Left lung (tissue), 10 donors: ENCODE measurements around the gene GJB3. TPM values are rescaled to one million over a fixed set of nuclear protein-coding genes. Genes with fewer than 3 reads are reported as not detected.
"Not testable (repeated sequence)": the region's sequence is repeated elsewhere in the genome, so short reads cannot be mapped to it uniquely, and the experiment has no call there.

Experiments used
- ATAC-seq: fragments of 200-7000 bp; cut with Tn5 transposase; one replicate; pipeline ENCODE4 v1.9.1; 2020; ENCODE audit warnings: moderate library complexity
- DNase-seq, 4 donors: peaks; one replicate each; pipeline ENCODE4 v3.0.0-alpha.2; 2013 to 2020
- H3K27ac ChIP-seq, 2 donors: fragments of 200-600 bp; sonication (generic) in 1 of 2; one replicate each; pipeline versions ENCODE4 v1.5.0 to v1.8.0; 2020 to 2021
- H3K27me3 ChIP-seq, 2 donors: fragments of 200-600 bp; sonication (generic) in 1 of 2; one replicate each; pipeline versions ENCODE4 v1.5.0 to v1.8.0; 2020 to 2021
- H3K36me3 ChIP-seq, 2 donors: fragments of 200-600 bp; sonication (generic) in 1 of 2; one replicate each; pipeline versions ENCODE4 v1.5.0 to v1.8.0; 2020 to 2021
- H3K4me1 ChIP-seq, 2 donors: fragments of 200-600 bp; one replicate each; pipeline ENCODE4 v1.8.0; 2021
- H3K4me3 ChIP-seq, 2 donors: fragments of 200-600 bp; sonication (generic) in 1 of 2; one replicate each; pipeline versions ENCODE4 v1.5.0 to v1.8.0; 2020 to 2021; ENCODE audit warnings: mild to moderate bottlenecking in 1 of 2
- H3K9me3 ChIP-seq, 2 donors: fragments of 200-600 bp; sonication (generic) in 1 of 2; one replicate each; pipeline versions ENCODE4 v1.5.0 to v1.8.0; 2020 to 2021
- intact Hi-C, 2 donors: fragments of 100-400 bp; cut with DNase I; formaldehyde crosslinking; loops; one replicate each; pipeline versions ENCODE4 v1.11.2 to v1.14.2; 2022
- polyA plus RNA-seq, 6 donors: library from polyadenylated mRNA; unstranded; fragments of 120-200 nt; gene quantifications; one replicate each; pipeline ENCODE4 v1.2.1, GENCODE V29; 2013; ENCODE audit not compliant: insufficient read length in 6 of 6
- total RNA-seq, 2 donors: library from RNA; stranded (reverse); fragmentation: NEBNext Ultra II Directional; extraction: Animal tissue kit (Norgen Biotek cat#: 25700); gene quantifications; one replicate each; pipeline ENCODE4 v1.2.1, GENCODE V29; 2021
- TF ChIP-seq, protein P1 (sequence below), 2 donors: fragments of 200-600 bp; sonication (generic) in 1 of 2; IDR thresholded peaks; one replicate each; pipeline versions ENCODE4 v1.5.0 to v1.8.0; 2021; ENCODE audit warnings: antibody characterized with exemption in 2 of 2
- donor health status: DM: no; HTN: yes; CAD: no.
- donor health status: DM: no; HTN: no; CAD: no.

GJB3 gene
- total and polyA plus RNA-seq, 8 donors = 0.15 to 2.0 (median 0.47) TPM; not detected in 4

DNA sequence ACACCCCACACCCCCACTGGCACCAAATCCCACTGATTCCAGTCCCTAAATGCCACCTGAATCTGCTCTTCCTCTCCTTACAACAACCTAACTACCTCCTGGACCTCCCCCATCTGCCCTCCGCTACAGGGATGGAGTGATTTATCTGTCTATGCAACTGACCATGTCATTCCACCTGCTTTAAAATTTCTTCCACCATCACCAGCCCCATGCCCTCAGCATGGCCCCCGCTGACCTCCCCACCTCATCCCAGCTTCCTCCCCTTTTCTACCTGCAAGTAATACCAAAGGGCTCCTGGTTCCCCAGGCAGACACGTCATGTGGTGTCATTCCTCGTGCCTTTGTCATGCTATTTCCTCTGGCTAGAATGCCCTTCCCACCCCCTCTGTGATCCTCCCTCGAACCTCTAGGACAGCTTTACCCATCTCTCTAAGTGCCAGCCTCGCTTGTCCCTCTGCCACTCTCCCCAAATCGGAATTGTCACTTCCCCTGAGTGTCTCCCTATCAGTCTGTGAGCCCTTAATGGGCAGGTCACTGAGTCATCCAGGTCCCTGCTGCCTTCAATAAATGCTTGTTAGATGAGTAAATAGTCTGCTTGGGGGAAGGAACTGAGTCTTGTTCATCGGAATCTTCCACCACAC lies 17.8 kb upstream of the GJB3 start:
- peaks cover 0 to 5% of the 10 kb centered on the region in 2 donors for H3K27me3 ChIP-seq
- H3K36me3 ChIP-seq = no peaks in the 10 kb centered on the region
- no peaks in the 10 kb centered on the region for H3K4me1 ChIP-seq
- H3K9me3 ChIP-seq = no peaks in the 10 kb centered on the region
- peak in 1 of 4 donors; percentile 13 for DNase-seq
- intact Hi-C loops = no loop called here
- no peak overlapping the region for H3K4me3 ChIP-seq
- TF ChIP-seq, protein P1, sequence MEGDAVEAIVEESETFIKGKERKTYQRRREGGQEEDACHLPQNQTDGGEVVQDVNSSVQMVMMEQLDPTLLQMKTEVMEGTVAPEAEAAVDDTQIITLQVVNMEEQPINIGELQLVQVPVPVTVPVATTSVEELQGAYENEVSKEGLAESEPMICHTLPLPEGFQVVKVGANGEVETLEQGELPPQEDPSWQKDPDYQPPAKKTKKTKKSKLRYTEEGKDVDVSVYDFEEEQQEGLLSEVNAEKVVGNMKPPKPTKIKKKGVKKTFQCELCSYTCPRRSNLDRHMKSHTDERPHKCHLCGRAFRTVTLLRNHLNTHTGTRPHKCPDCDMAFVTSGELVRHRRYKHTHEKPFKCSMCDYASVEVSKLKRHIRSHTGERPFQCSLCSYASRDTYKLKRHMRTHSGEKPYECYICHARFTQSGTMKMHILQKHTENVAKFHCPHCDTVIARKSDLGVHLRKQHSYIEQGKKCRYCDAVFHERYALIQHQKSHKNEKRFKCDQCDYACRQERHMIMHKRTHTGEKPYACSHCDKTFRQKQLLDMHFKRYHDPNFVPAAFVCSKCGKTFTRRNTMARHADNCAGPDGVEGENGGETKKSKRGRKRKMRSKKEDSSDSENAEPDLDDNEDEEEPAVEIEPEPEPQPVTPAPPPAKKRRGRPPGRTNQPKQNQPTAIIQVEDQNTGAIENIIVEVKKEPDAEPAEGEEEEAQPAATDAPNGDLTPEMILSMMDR (IDR thresholded peaks at IDR 0.05) = no peak
- no peak overlapping the region for H3K27ac ChIP-seq
- peak; percentile 44 for ATAC-seq

DNA sequence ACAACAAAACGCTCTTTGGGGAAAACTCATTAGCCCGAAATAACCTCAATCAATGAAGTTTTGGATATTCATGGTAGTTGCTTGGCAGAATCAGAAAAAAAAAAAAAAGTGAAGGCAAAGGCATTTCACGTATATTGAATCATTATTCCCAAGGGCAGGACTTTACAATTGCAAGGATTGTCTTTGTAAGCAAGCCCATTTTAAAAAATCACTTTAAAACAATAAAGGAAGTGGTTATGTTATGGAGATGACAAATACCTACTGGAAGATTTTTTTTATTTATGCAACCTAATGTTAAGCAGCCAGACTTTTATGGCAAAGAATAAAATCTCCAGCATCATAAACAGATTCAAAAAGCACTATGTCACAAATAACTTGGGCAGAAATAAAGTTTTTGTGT lies 12.2 kb upstream of the GJB3 start:
- ATAC-seq = no peak
- H3K27me3 ChIP-seq = peaks cover 0 to under 1% of the 10 kb centered on the region in 2 donors
- intact Hi-C loops = no loop called here
- no peaks in the 10 kb centered on the region for H3K4me1 ChIP-seq
- H3K36me3 ChIP-seq = no peaks in the 10 kb centered on the region
- TF ChIP-seq, protein P1 (IDR thresholded peaks at IDR 0.05) = no peak
- no peak for DNase-seq
- H3K27ac ChIP-seq = no peak overlapping the region
- no peak overlapping the region for H3K4me3 ChIP-seq
- H3K9me3 ChIP-seq = no peaks in the 10 kb centered on the region

DNA sequence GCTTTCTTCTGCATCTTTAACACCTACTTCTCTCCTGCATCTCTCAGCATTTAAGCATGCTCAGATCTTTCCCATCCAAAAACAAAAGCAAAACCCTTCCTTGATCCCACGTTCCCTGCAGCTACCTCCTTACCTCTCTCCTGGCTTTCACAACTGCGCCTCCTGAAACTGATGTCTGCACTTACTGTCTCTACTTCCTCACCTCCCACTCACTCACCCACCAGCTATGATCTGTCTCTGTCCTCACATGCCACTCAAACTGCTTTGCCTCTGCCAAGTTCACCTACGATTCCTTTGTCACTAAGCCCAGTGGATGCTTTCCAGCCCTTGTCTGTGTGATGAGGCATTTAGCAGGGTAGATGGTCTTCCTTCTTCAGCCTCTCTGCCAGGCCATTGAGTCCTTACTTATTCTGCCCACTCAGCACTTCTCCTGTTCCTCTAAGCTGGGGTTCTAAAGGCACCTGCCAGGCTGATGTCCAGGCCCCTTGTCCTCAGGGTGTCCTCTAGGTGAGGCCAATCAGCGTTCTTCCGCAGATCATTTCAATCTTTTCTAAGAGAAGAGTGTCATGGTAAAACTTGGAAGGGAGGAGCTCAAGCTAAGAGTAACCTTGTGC lies 10.0 kb upstream of the GJB3 start:
- H3K27ac ChIP-seq = no peak overlapping the region
- intact Hi-C loops = no loop called here
- no peaks in the 10 kb centered on the region for H3K4me1 ChIP-seq
- TF ChIP-seq, protein P1 (IDR thresholded peaks at IDR 0.05) = no peak
- no peaks in the 10 kb centered on the region for H3K36me3 ChIP-seq
- ATAC-seq (no peak), DNase-seq (no peak)
- H3K4me3 ChIP-seq = no peak overlapping the region
- no peaks in the 10 kb centered on the region for H3K9me3 ChIP-seq
- H3K27me3 ChIP-seq = peaks cover 0 to 7% of the 10 kb centered on the region in 2 donors

DNA sequence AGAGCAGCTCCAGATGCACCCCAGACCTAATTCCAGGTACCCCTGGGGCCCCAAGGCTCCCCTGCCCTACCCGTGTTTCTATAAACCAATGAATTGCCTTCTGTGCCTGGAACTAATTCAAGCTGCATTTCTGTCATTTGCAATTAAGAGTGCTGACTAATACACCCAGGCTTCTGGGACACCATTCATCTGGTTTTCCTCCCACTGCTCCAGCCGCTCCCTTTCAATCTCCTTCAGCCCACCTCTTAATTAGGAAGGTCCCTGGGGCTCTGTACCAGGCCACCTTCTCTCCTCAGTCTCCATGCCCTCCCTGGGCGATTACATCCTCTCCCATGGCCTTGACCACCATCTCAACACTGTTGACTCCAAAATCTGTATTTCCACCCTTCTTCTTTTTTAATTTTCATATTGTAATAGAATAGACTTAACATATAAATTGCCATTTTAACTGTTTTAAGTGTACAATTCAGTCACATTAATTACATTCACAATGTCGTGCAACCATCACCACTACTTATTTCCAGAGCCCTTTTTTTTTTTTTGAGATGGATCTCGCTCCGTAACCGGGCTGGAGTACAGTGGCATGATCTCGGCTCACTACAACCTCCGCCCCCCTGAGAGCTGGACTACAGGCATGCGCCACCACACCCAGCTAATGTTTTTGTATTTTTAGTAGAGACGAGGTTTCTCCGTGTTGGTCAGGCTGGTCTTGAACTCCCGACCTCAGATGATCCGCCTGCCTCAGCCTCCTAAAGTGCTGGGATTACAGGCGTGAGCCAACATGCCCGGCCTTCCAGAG lies 9.2 kb upstream of the GJB3 start:
- DNase-seq = no peak
- Histone ChIP-seq H3K4me1 (no peaks in the 10 kb centered on the region), H3K36me3 (no peaks in the 10 kb centered on the region), H3K4me3 (no peak overlapping the region), H3K27me3 (peaks cover 0 to 14% of the 10 kb centered on the region in 2 donors), H3K27ac (no peak overlapping the region), H3K9me3 (no peaks in the 10 kb centered on the region)
- ATAC-seq = no peak
- TF ChIP-seq, protein P1 (IDR thresholded peaks at IDR 0.05) = no peak
- intact Hi-C loops = no loop called here

DNA sequence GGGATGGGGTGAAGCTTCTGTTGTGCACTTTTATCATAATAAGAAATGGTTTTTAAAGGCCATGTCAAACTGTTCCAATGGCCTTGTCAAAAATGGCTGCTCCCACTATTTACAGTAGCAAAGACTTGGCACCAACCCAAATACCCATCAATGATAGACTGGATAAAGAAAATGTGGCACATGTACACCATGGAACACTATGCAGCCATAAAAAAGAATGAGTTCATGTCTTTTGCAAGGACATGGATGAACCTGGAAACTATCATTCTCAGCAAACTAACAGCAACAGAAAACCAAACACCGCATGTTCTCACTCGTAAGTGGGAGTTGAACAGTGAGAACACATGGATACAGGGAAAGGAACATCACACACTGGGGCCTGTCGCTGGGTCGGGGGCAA lies 7.9 kb upstream of the GJB3 start:
- intact Hi-C loops, H3K4me3 ChIP-seq, H3K27ac ChIP-seq, H3K9me3 ChIP-seq, H3K36me3 ChIP-seq, DNase-seq, H3K4me1 ChIP-seq, ATAC-seq: not testable (repeated sequence)
- H3K27me3 ChIP-seq = peaks cover 0 to 22% of the 10 kb centered on the region in 2 donors
